ENCODE results near the gene FAM53B. TPM values are rescaled to one million over a fixed set of nuclear protein-coding genes. Genes with fewer than 3 reads are reported as not detected.

Gene FAM53B
- total RNA-seq, 1 donor from 2014 or later = 18.5 TPM

DNA sequence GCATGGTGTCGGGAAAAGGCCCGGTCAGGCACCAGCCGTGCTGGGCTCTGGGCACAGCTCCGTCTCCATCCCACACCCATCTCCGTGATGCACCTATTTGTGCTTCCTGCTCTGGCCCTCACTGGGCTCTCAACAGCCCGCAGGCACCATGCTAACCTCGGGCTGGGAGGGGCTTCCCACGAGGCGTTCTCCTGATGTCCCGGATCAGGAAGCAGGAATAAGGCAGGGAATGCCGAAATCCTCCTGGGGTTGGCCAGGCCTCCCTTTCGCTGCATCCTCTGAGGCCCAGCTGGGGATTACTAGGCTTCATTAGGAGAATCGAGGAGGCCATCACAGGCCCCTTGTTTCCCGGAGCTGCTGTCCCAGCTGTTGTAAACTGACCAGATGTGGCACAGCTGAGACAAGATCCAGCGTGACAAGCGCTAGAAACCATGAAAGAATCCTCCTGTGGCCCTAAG lies 72.0 kb downstream of the FAM53B start:
- intact Hi-C loops (cut with DNase I) = no loop called here
- no peak for DNase-seq (ENCODE audit: low spot score)

DNA sequence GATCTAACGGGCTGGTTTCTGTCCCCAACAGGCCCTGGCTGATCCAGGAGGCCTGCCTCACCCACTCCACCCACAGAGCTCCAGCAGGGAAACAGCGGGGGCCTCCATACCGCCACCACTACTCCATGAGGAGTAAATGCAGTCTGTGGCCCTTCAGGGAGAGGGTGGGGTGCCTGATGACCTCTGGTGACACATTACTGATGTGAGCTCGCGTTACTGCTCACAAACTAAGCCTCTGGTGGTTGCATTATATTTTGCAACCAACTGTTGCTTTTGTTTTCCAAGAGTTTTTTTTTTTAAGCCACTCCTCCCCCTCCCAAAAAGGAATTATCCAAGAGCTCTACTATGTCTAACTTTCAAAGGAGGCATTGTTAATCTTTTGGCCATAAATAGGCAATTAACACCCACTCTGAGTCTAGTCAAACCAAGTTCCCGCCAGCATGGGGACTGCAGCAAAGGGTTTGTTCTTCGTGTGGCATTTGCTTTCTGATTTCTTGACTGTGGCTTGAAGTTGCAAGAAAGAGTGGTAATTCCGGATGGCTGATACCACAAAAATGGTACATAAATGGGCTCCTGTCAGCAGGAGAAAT lies 72.6 kb downstream of the FAM53B start:
- intact Hi-C loops (cut with DNase I) = no loop called here
- DNase-seq (ENCODE audit: low spot score) = no peak

DNA sequence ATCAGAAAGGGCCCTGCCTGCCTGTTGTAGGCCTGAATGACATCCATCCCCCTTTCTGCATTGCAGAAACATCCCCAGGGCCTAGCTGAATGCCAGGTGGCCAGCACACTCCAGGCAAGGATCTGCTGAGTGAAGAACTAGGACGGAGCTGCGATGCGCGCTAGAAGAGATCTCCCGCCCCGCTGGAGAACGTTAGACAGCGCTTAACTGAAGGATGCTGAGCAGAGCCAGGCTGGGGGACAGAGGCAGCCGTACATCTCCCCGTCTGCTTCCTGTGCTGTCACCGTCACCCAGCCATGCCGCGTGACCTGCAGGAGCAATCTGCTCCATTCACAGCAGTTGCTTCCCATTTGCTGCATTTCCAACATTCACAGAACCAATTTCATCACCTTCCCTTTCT lies 73.3 kb downstream of the FAM53B start:
- DNase-seq (ENCODE audit: low spot score) = no peak
- intact Hi-C loops (cut with DNase I) = no loop called here

DNA sequence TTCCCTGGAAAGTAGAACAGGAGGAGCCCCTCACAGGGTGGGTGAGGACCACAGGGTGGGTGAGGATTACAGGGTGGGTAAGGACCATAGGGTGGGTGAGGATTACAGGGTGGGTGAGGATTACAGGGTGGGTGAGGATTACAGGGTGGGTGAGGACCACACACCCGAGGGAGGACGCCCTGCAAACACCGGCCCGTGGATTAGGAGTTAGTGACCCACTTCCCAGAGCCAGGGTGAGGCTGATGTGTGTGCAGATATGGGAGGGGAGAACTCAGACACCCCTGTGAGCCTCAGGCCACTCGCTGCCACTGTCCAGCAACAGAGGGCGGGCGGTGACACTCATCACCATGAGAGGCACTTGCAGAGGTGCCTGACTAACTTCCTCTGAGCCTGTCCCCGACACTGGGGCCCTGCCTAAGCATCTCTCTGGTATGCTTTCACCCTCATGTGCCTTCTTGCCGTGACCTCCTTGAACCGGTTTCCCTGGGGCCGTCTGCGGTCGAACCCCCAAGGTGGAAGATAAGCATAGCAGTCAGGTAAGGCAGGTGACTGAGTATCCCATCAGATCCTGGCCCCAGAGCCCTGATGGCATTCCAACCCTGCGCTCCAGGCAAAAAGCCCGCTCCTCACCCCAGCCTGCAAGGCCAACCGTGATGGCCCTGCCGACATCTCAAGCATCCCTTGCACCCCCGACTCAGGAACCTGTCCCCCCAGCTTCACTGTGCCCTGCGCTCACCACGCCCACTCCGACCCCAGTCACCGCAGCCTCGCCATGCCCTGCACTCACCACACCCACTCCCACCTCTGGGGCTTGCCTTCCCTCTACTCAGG lies 74.1 kb downstream of the FAM53B start:
- no peak for DNase-seq (ENCODE audit: low spot score)
- intact Hi-C loops (cut with DNase I) = no loop called here

DNA sequence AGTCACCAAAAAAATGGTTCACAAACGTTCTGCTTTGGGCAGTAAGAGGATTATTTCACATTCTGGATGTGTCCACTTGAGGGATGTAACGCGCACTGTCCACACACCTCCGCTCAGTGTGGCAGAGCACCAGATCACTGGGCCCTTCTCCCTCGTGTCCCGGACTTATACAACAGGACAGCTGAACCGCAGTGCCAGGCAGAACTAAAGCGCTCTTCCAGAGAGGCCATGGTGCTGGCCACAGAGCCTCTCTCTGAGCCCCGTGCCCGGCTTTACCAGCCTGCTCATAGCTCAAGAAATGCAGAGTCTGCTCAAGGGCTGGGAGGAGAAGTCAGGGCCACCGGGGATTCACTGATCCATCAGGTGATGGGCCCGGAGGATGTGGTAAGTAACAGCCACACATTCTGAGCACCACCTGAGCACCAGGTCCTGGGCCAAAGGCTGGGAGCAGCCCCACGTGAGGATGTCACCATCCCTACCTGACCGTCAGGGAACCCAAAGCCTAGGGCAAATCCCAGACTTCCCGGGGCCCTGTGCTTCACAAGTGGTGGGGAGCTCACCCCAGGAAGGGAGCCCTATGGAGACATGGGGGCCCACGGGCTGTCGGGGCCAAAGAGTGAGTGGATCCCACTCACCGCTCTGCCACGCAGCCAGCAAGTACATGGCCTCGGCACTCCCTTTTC lies 74.9 kb downstream of the FAM53B start:
- no peak for DNase-seq (ENCODE audit: low spot score)
- intact Hi-C loops (cut with DNase I) = no loop called here

DNA sequence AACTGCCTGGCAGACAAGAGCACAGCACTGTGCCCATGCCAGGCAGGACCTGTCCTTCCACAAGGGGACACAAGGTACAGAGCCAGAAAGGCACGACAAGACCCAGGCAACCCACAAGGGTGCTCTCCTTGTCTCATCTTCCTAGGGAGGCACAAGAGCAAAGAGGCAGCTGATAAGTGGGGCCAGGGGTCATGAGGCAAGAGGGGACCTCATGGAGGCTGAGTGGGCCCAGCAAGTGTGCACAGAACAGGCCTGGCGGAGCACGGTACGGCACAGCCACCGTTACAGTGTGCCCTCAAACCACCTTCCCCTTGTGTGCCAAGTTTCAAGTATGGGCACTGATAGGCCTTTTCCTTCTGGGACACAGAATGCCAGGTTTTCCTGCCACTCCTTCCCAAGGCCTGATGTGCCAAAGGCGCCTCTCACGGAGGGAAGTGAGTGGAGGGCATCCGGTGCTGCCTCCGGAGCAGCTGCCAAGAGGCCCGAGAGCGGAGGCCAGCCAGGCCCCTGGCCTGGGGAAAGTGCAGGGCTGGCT lies 75.6 kb downstream of the FAM53B start:
- no peak for DNase-seq (ENCODE audit: low spot score)
- intact Hi-C loops (cut with DNase I) = no loop called here

DNA sequence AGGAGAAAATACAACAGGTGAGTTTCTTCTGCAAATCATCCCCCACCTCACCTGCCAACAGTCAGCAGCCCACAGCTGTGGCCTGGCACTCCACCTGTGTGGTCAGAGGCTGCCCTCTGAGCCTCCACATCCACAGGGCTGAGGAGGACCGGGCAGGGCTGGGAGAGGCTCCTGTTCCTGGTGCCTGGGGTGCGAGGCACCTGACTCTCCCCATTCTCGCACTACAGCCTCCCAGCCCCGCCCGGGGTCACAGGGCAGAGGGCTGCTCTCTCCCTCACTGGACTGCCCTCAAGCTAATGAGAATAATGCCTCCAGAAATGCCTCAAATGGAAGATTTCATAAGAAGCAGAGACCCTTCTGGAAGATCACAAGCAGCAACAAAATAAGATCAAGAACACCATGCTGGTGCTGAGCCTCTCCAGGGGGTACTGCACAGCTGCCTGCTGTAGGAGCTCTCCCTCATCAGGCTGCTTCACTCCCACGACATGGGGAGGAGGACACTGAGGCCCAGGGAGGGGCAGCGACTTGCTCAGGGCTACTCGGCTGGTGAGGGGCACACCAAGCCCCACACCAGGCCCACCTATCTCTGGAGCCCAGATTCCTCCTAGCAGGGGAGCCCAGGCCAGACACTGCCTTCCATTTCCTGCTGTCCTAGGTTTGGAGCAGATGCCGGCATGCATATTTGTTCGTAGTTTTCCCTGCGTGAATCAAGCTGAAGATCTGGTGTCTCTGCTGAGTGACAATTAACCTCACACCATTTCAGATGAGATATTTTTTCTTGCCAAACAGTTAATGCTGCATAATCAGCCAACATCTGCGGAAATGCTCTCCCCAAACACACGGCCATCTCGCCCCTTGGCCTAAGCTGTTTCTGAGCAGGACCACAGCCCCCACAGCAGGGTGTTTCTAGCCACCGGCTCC lies 76.5 kb downstream of the FAM53B start:
- intact Hi-C loops (cut with DNase I) = no loop called here
- DNase-seq (ENCODE audit: low spot score) = no peak

DNA sequence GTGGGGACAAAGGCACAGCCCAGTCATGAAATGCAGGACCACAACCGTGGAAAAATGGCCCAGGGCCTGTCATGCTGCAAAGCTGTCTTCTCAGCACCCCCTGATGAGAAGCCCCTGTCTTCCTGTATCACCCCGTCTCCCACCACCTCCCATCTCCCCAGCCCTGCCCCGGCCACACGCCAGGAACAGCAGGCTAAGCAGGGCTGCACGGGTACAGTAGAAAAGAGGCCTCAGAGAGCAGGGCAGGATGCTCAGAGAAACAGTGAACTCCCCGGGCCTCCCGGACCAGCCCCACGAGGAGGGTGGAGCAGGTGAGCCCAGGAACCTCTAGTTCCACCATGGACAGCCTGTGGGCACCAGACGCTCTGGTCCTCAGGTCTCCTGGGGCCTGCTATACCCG lies 77.7 kb downstream of the FAM53B start:
- no peak for DNase-seq (ENCODE audit: low spot score)
- intact Hi-C loops (cut with DNase I) = no loop called here

DNA sequence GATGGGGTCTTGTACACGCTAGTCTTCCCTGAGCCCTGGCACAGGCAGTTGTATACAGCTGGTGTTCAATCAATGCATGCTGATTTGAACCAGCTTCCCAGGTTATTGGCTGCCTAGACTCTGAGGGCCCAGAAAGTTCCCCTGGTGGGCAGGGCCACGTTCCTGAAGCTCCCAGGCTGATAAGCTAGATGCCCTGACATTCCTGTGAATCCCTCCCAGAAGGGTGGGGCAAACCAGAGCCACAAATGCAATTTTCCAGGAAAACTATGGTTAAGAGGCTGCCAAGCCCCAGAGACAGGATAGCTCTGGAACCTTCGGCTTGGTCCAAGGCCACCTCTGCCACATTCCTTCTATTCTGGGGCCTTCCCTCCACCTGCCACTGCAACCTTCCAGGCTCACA lies 78.2 kb downstream of the FAM53B start:
- no peak for DNase-seq (ENCODE audit: low spot score)
- intact Hi-C loops (cut with DNase I) = no loop called here

DNA sequence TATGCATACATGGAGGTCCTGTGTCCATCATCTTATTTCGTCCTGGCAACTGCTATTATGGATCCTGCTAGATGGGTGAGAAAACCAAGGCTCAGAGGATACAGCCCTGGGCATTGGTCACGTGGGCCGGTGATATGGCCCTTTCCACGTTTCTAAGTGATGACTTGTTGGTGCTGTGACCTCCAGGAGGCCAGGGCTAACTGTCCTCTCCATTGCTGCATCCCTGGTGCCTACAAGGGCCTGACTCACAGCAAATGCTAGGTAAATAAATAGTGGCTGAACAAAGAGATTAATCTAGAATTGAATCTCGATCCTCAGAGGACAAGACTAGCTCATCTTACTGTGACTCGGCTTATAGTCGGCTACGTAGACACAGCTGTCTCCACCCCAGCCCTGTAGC lies 78.6 kb downstream of the FAM53B start:
- intact Hi-C loops (cut with DNase I) = no loop called here

DNA sequence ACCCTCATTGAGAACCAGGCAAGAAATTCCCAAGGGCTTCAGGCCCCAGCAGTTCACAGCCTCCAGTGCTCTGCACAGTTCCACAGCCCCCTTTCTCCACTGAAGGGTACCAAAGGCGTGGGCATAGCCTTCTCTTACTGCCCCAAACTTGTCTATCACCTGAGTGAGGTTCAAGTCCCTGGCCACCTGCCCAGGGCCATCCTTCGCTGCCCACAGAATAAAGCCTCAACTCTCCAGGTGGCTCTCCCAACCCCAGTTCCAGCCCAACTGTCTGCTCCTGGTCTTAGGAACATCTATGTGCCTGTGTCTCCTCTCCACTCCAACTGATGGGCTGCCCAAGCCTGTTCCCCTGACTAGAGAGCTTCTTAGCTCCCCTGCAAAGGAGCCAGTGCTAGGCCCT lies 79.1 kb downstream of the FAM53B start:
- DNase-seq (ENCODE audit: low spot score) = no peak
- intact Hi-C loops (cut with DNase I) = no loop called here

More for the DNA sequence above, 78.6 kb downstream of the FAM53B start:
- DNase-seq (ENCODE audit: low spot score) = no peak

DNA sequence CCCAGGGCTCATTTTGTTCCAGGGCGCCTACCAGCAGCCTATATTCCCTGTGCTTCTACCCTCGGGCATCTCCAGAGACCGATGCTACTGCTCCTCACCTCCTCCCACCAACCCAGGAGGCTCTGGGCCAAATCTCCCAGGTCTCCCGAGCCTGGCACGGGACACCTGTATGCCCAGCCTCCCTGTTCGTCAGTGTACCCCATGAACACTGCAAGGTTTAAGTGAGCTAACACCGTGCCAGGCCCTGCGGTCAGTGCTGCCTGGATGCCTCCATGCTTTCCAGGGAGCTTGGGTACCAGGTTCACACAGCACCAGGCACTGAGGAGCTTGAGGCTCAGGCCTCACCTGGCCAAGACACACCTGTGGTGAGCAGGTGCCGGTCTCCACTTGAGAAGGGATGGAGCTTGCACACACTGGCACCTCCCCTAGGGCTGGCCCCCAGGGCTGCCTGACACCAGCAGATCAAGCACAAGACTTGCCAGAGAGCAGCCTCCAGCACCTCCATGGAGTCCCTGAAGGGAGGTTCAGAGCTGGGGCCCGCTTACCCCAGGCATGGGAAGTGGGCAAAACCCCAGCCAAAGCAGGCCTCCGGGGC lies 80.3 kb downstream of the FAM53B start:
- no peak for DNase-seq (ENCODE audit: low spot score)

DNA sequence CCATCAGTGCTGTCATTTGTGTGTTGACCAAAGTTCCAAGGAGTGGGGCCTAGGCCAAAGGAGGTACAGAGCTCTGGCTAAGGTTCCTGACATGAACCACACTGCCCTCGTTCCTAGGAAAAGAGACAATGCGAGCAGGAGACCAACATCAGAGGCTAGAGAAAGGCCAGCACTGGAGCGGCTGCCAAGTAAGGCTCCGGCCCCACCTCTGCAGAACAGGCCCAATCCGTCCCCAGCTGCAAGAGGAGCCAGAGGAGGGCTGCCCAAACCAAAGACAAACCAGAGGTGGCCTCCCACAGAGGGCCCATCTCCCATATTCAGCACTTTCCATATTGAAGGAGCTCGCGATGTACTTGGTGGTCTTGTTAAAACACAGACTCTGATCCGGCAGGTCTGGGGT lies 81.0 kb downstream of the FAM53B start:
- intact Hi-C loops (cut with DNase I) = no loop called here
- DNase-seq (ENCODE audit: low spot score) = no peak

More for the DNA sequence above, 80.3 kb downstream of the FAM53B start:
- intact Hi-C loops (cut with DNase I) = no loop called here

DNA sequence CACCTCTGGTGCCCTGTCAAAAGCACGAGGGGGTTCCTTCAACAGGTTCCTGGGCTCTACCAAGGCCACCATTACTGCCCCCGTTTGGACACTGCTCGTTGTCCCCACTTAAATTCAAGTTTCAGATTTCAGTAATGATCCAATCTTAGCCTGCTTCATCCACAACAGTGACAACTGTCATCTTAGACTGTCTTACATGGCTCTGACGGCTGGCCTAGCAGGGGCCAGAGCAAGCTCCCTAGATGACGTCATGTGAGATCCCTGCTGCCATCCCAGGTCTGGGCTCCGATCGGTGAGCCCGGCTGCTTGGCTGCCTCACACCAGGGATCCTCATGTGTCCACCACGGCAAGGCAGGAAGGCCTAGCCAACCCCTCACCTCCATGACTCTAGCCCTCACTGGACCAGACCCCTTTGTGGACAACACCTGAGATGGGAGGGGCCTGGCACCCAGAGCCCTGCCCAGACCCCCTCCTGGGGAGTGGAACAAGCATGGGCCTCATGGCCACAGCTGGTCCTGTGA lies 82.5 kb downstream of the FAM53B start:
- intact Hi-C loops (cut with DNase I) = no loop called here
- no peak for DNase-seq (ENCODE audit: low spot score)

DNA sequence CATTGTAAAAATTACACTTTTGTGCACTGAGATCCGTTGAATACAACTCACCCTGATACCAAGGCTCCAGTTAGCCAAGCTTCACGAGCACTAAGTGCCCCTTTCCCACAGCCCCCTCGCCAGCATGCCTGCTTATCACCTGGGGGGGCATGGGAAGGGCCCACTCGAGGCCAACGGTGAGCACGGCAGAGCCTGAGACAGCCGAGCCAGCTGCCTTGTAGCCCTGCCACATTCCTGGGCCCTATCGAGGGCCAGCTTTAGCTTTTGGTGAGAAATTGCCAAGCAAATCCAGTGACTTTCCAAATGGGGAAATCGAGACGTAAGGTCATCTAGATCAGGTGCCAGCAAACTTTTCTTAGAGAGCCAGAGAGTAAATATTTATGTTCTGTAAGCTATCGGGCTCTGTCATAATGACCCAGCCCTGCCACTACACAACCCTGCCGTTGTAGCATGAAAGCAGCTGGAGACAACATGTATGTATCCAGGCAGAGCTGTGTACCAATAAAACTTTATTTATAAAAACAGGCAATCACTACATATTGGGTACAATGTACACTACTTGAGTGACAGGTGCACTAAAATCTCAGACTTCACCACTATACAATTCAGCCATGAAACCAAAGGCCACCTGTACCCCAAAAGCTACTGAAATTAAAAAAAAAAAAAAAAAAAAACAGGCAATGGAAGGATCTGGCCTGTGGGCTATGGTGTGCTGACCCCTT lies 83.6 kb downstream of the FAM53B start:
- intact Hi-C loops (cut with DNase I) = no loop called here
- DNase-seq (ENCODE audit: low spot score) = no peak

DNA sequence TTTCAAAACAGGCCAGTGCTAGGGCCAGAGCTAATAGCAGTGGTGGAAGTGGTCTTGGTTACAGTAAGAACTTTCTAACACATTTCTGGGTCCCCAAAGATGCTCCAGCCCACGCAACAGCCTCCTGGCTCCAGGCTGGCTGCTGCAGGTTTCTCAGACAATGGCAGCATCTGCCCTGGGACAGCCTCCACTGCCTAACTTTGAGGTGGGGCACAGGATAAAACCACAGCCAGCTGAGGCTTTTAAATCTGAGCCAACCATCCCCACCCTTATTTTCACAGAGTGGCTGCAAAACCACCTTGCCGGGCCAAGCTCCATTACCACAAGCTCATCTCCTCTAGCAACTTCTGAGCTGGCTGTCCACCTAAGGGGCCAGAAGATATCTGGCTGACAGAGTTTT lies 84.8 kb downstream of the FAM53B start:
- no peak for DNase-seq (ENCODE audit: low spot score)
- intact Hi-C loops (cut with DNase I) = no loop called here

DNA sequence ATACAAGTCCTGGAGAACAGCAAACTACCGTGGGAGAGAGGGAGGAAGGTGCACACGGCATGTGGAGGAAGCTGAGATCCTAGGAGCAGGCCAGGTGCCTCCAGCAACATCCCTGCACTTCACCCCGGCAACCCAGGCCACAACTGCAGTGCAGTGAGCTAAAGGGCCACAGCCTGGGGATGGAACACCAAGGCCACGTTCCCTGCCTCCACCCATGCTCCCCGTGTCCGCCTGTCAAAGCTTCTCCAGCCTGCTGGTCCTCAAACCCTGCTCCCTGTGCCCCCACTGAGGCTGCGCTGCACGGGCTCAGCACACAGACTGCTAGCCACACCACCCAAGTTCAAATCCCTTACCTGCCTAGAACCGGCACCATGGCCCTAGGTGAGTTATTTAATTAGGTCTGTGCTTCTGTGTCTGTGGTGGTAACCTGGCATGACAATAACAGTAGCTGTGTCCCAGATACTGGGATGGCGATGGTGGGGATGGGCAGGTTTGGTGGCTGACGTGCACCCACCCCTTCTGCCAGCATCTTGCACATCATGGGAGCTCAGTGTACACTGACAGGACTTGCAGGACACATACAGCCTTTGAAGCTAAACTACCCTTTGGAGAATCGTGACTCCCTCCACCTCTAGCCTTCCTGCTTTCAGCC lies 85.5 kb downstream of the FAM53B start:
- no peak for DNase-seq (ENCODE audit: low spot score)
- intact Hi-C loops (cut with DNase I) = no loop called here

DNA sequence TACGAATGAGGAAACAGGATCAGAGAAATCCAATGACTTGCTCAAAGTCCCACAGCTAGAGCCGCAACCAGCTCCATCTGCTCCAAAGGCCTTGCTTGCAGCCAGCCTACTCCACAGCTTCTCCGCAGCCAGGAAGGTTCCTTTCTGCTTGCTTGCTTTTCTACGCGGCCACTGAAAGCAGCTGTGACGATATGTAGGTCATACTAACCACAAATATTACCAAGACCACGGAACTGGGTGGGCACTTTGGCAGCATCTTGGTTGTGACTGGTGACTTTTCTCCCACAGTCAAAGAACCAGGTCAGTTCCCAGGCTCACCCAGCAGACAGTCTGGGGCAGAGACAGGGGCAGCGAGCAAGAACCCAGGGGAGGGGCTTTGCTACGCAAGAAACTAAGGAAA lies 86.4 kb downstream of the FAM53B start:
- DNase-seq (ENCODE audit: low spot score) = no peak
- intact Hi-C loops (cut with DNase I) = no loop called here

All from cardiac septum (tissue), 1 donor.